Astrocyte (in vitro differentiated cells and primary cell): ENCODE data around the gene KIF3C.

Experiments used
- CTCF ChIP-seq: IDR thresholded peaks from 2 replicates; pipeline ENCODE4 v1.5.1; 2011; ENCODE audit warnings: low read depth, mild to moderate bottlenecking, inconsistent platforms, low read length, moderate library complexity; ENCODE audit not compliant: insufficient read depth
- EZH2 ChIP-seq: IDR thresholded peaks from 2 replicates; pipeline ENCODE4 v1.6.1; 2012; ENCODE audit warnings: mild to moderate bottlenecking, low read length, inconsistent platforms; ENCODE audit not compliant: insufficient read depth

GRCh38 chr2:25938345-25938744 lies 44.0 kb downstream of the KIF3C start:
- TF ChIP-seq CTCF (no peak), EZH2 (no peak)
